Mesodermal cell (in vitro differentiated cells): ENCODE results near the gene MACIR.

ENCODE experiments used
- H3K27ac ChIP-seq: 2 replicates; pipeline ENCODE4 v1.7.0; 2013; ENCODE audit warnings: mild to moderate bottlenecking, low read depth, low read length, moderate library complexity; ENCODE audit not compliant: severe bottlenecking
- H3K36me3 ChIP-seq: 2 replicates; pipeline ENCODE4 v1.7.1; 2013; ENCODE audit warnings: mild to moderate bottlenecking, low read length, moderate library complexity; ENCODE audit not compliant: control insufficient read depth, insufficient read depth
- H3K4me1 ChIP-seq: one replicate; pipeline ENCODE4 v1.7.1; 2013; ENCODE audit warnings: mild to moderate bottlenecking, low read length; ENCODE audit not compliant: insufficient read depth, control insufficient read depth, poor library complexity, severe bottlenecking
- H3K4me3 ChIP-seq: 2 replicates; pipeline ENCODE4 v1.7.0; 2013; ENCODE audit warnings: low read length, control low read depth, mild to moderate bottlenecking; ENCODE audit not compliant: insufficient read depth, poor library complexity, severe bottlenecking; ENCODE audit errors: extremely low read depth
- H3K9me3 ChIP-seq: 2 replicates; pipeline ENCODE4 v1.7.1; 2013; ENCODE audit warnings: mild to moderate bottlenecking, low read length, moderate library complexity; ENCODE audit not compliant: control insufficient read depth
- WGBS, 2 experiments: methylation state at CpG; one replicate each; pipeline ENCODE4 v1.1.5; 2013; ENCODE audit warnings: missing lambda C conversion rate in 2 of 2; ENCODE audit not compliant: insufficient coverage in 2 of 2; 5-methylcytosine and 5-hydroxymethylcytosine counted together

The MACIR gene

DNA sequence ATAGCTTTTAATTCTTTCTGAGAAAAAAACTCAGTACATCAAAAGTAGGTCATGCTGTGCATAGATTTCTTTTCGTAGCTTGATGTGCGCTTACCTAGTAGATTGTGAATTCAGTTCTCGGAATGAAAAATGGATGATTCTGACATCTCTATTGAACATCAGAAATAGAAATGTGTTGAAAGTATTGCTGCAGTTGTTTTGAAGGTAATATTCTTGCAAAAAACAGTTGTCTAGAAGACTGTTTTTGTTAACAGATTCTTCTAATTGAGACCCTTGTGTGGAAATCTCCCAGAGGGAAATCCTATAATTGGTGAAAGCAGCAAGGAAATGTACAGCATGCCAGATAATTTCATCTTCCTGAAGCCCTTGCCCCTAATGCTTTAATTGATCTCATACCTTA is 54.5 kb downstream of the MACIR start:
- Histone ChIP-seq H3K27ac (no peak overlapping the region), H3K4me1 (no peaks in the 10 kb centered on the region), H3K4me3 (no peak overlapping the region), H3K36me3 (no peaks in the 10 kb centered on the region), H3K9me3 (no peaks in the 10 kb centered on the region)
- 77 to 93% methylated on average over 3 of the region's 3 CpGs for WGBS, 2 experiments

DNA sequence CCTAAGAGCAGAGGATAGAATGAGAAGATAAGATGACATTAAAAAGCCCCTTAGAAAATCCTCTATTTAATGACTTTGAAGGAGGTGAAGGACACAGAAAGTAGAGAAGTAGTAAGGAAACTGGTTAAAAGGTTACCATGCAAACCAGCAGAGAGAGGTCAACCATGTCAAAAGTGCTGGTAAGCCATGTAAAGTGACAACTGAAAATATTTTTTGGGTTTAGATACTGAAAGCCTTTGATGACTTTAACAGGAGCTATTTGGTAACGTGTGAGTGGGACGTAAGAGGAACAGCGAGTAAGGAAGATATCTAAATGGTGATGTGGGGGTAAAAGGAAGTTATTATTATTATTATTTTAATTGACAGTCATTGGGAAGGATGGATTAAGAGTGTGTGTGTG is 56.9 kb downstream of the MACIR start:
- Histone ChIP-seq H3K9me3 (no peaks in the 10 kb centered on the region), H3K27ac (no peak overlapping the region), H3K4me1 (no peaks in the 10 kb centered on the region), H3K36me3 (no peaks in the 10 kb centered on the region), H3K4me3 (no peak overlapping the region)
- 88% methylated on average over 1 of the region's 3 CpGs; no CpG with 5 or more reads in 1 of the 2 experiments for WGBS, 2 experiments

DNA sequence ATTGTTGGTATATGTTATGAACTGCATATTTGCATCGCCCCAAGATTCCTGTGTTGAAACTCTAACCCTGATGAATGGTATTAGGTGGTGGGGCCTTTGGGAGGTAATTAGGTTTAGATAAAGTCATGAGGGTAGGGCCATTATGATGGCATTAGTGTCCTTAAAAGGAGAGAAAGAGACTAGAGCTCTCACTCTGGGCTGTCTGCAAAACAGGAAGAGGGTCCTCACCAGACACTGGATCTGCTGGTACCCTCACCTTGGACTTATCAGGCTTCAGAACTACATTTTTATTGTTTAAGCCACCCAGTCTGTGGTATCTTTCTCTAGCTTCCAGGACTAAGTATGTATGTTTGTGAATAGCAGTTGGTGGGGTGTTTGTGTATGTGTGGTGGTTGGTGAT is 68.9 kb downstream of the MACIR start:
- H3K36me3 ChIP-seq = no peaks in the 10 kb centered on the region
- no peaks in the 10 kb centered on the region for H3K4me1 ChIP-seq
- WGBS, 2 experiments = 80 to 100% methylated on average over 1 of the region's 1 CpG
- no peak overlapping the region for H3K4me3 ChIP-seq
- H3K9me3 ChIP-seq = no peaks in the 10 kb centered on the region
- no peak overlapping the region for H3K27ac ChIP-seq

DNA sequence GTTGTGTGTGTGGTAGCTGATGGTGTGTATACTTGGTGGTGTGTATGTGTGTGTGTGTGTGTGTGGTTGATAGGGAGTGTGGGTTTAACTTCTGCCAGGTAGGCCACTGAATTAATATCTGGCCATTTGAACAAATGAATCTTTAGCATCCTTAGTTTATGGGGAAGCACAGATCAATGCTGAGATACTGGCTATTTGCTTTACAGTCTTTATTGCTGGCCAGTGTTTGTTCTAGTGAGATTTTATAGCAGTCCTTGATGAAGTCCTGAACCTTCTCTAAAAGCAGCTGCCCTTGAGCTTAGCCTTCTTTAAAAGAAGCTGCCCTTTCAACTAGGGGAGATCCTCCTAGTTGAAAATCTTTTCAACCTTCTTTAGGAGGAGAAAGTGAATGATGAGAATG is 69.3 kb downstream of the MACIR start:
- no peak overlapping the region for H3K27ac ChIP-seq
- no peaks in the 10 kb centered on the region for H3K36me3 ChIP-seq
- no peaks in the 10 kb centered on the region for H3K9me3 ChIP-seq
- no peaks in the 10 kb centered on the region for H3K4me1 ChIP-seq
- H3K4me3 ChIP-seq = no peak overlapping the region
